ENCODE results near the gene FHIT.

The FHIT gene

GRCh38 chr3:60316121-60316797 is 935.0 kb downstream of the FHIT start:
- Histone ChIP-seq H3K27me3 (no peaks in the 10 kb centered on the region), H3K27ac (no peak overlapping the region), H3K4me1 (ENCODE audit: control insufficient read depth in 1 of 2, insufficient read depth in 1 of 2, low read depth in 1 of 2, low read length in 1 of 2) (no peaks in the 10 kb centered on the region), H3K4me3 (ENCODE audit: low read depth in 1 of 2, low read length in 1 of 2) (no peak overlapping the region), H3K9me3 (no peaks in the 10 kb centered on the region), H3K36me3 (no peaks in the 10 kb centered on the region)
- no peak for TF ChIP-seq CTCF (IDR thresholded peaks at IDR 0.05)

- Histone ChIP-seq H3K36me3 (no peaks in the 10 kb centered on the region), H3K4me1 (ENCODE audit: control insufficient read depth in 1 of 2, insufficient read depth in 1 of 2, low read depth in 1 of 2, low read length in 1 of 2) (no peaks in the 10 kb centered on the region), H3K9me3 (no peaks in the 10 kb centered on the region), H3K4me3 (ENCODE audit: low read depth in 1 of 2, low read length in 1 of 2) (no peak overlapping the region), H3K27me3 (no peaks in the 10 kb centered on the region), H3K27ac (no peak overlapping the region)
- no peak for TF ChIP-seq CTCF (IDR thresholded peaks at IDR 0.05)
Measured at GRCh38 chr3:60313951-60314461, 937.2 kb downstream of the FHIT start.

- Histone ChIP-seq H3K4me3 (ENCODE audit: low read depth in 1 of 2, low read length in 1 of 2) (no peak overlapping the region), H3K4me1 (ENCODE audit: control insufficient read depth in 1 of 2, insufficient read depth in 1 of 2, low read depth in 1 of 2, low read length in 1 of 2) (no peaks in the 10 kb centered on the region), H3K36me3 (no peaks in the 10 kb centered on the region), H3K27me3 (no peaks in the 10 kb centered on the region), H3K27ac (no peak overlapping the region), H3K9me3 (no peaks in the 10 kb centered on the region)
- no peak for TF ChIP-seq CTCF (IDR thresholded peaks at IDR 0.05)
Measured at GRCh38 chr3:60313231-60313798, 937.9 kb downstream of the FHIT start.

- Histone ChIP-seq H3K4me3 (ENCODE audit: low read depth in 1 of 2, low read length in 1 of 2) (no peak overlapping the region), H3K27me3 (no peaks in the 10 kb centered on the region), H3K9me3 (no peaks in the 10 kb centered on the region), H3K4me1 (ENCODE audit: control insufficient read depth in 1 of 2, insufficient read depth in 1 of 2, low read depth in 1 of 2, low read length in 1 of 2) (no peaks in the 10 kb centered on the region), H3K27ac (no peak overlapping the region), H3K36me3 (no peaks in the 10 kb centered on the region)
- no peak for TF ChIP-seq CTCF (IDR thresholded peaks at IDR 0.05)
Measured at GRCh38 chr3:60309539-60310268, 941.5 kb downstream of the FHIT start.

- Histone ChIP-seq H3K27ac (no peak overlapping the region), H3K9me3 (no peaks in the 10 kb centered on the region)
- no peak for TF ChIP-seq CTCF (IDR thresholded peaks at IDR 0.05)
Measured at GRCh38 chr3:60308808-60309207, 942.4 kb downstream of the FHIT start.

More at GRCh38 chr3:60308808-60309207, 942.4 kb downstream of the FHIT start:
- H3K4me3 ChIP-seq (ENCODE audit: low read depth in 1 of 2, low read length in 1 of 2): no peak overlapping the region
- H3K4me1 ChIP-seq (ENCODE audit: control insufficient read depth in 1 of 2, insufficient read depth in 1 of 2, low read depth in 1 of 2, low read length in 1 of 2): no peaks in the 10 kb centered on the region
- no peaks in the 10 kb centered on the region for H3K27me3 ChIP-seq
- no peaks in the 10 kb centered on the region for H3K36me3 ChIP-seq

All from neutrophil (primary cell).